SK-MEL-5 (cell line): ENCODE results near the gene CD200R1. TPM values are rescaled to one million over a fixed set of nuclear protein-coding genes. Genes with fewer than 3 reads are reported as not detected.
"Not testable (repeated sequence)": the region's sequence is repeated elsewhere in the genome, so short reads cannot be mapped to it uniquely, and the experiment has no call there.

Source experiments
- DNase-seq: peaks from one replicate; pipeline ENCODE4 v3.0.0-alpha.2; 2016; ENCODE audit warnings: low read depth, low spot score
- in situ Hi-C: cut with HindIII; loops from 2 replicates; pipeline ENCODE4 v1.10.0; 2016; ENCODE audit warnings: low sequenced_read_pairs, high pct_unique_total_duplicates, low pct_unique_long_range_greater_than_20kb
- total RNA-seq: library from RNA; depleted of rRNA; stranded (reverse); fragments of >200 nt; shearing (Covaris generic); gene quantifications from 2 replicates; pipeline ENCODE4 v1.2.3, GENCODE V29; 2014; rRNA removed

The CD200R1 gene
- total RNA-seq, 1 experiment from 2014 or later = not detected

- in situ Hi-C loops = no loop called here
- DNase-seq = no peak
Measured at GRCh38 chr3:112925560-112925959, 49.3 kb downstream of the CD200R1 start.

GRCh38 chr3:112919541-112919940 lies 55.4 kb downstream of the CD200R1 start:
- not testable (repeated sequence) for DNase-seq

GRCh38 chr3:112908252-112908651 lies 66.7 kb downstream of the CD200R1 start:
- in situ Hi-C loops = no loop called here

More at GRCh38 chr3:112919541-112919940, 55.4 kb downstream of the CD200R1 start:
- in situ Hi-C loops = not testable (repeated sequence)

GRCh38 chr3:112904786-112905185 lies 70.1 kb downstream of the CD200R1 start:
- in situ Hi-C loops = no loop called here
- no peak for DNase-seq

More at GRCh38 chr3:112908252-112908651, 66.7 kb downstream of the CD200R1 start:
- no peak for DNase-seq

GRCh38 chr3:112900113-112900512 lies 74.8 kb downstream of the CD200R1 start:
- in situ Hi-C loops = no loop called here
- no peak for DNase-seq

- in situ Hi-C loops = no loop called here
- no peak for DNase-seq
Measured at GRCh38 chr3:112897791-112898190, 77.1 kb downstream of the CD200R1 start.

GRCh38 chr3:112894258-112894657 lies 80.6 kb downstream of the CD200R1 start:
- no peak for DNase-seq
- in situ Hi-C loops = no loop called here

- no peak for DNase-seq
- in situ Hi-C loops = no loop called here
Measured at GRCh38 chr3:112889357-112889756, 85.5 kb downstream of the CD200R1 start.

- in situ Hi-C loops = no loop called here
- no peak for DNase-seq
Measured at GRCh38 chr3:112888381-112889085, 86.4 kb downstream of the CD200R1 start.

- no peak for DNase-seq
- in situ Hi-C loops = no loop called here
Measured at GRCh38 chr3:112884678-112885290, 90.1 kb downstream of the CD200R1 start.

GRCh38 chr3:112881891-112882290 lies 93.0 kb downstream of the CD200R1 start:
- in situ Hi-C loops = no loop called here
- DNase-seq = no peak

- in situ Hi-C loops = no loop called here
- no peak for DNase-seq
Measured at GRCh38 chr3:112875561-112875960, 99.3 kb downstream of the CD200R1 start.

- no peak for DNase-seq
- in situ Hi-C loops = no loop called here
Measured at GRCh38 chr3:112874725-112875124, 100.2 kb downstream of the CD200R1 start.

- no peak for DNase-seq
Measured at GRCh38 chr3:112873632-112874031, 101.3 kb downstream of the CD200R1 start.

GRCh38 chr3:112871735-112872134 lies 103.2 kb downstream of the CD200R1 start:
- in situ Hi-C loops = no loop called here
- DNase-seq = no peak

More at GRCh38 chr3:112873632-112874031, 101.3 kb downstream of the CD200R1 start:
- in situ Hi-C loops = no loop called here

Other genes with a start within 250 kb of the CD200R1 start
- gene CD200R1L, start 128.2 kb downstream of the CD200R1 start, total RNA-seq = not detected in 2 replicates
- gene GTPBP8, start 15.9 kb upstream of the CD200R1 start, total RNA-seq = 19.8 and 19.9 TPM in 2 replicates
- gene BOC, start 236.5 kb upstream of the CD200R1 start, total RNA-seq = 0.05 TPM in 1 of 2 replicates, not detected in the other